ENCODE data around the gene ANAPC10. TPM values are rescaled to one million over a fixed set of nuclear protein-coding genes. Genes with fewer than 3 reads are reported as not detected.

Gene ANAPC10
- total and polyA plus RNA-seq, 2 of the 4 experiments (the other 2 are of a cell fraction), result 17.1 to 22.4 TPM

- CTCF ChIA-PET, result interaction anchor here (0.7 kb wide), 1 partner anchor 676 kb away, joined by 3 read pairs; no protein-coding TSS in a partner anchor
- Histone ChIP-seq H3K27ac (ENCODE audit: insufficient read depth, low read length) (no peak overlapping the region), H3K14ac (replicated peaks; ENCODE audit: low read depth, low read length) (no peak overlapping the region), H3K23ac (ENCODE audit: low read depth, low read length) (no peak overlapping the region), H2BK120ac (ENCODE audit: low read depth, low read length) (no peak overlapping the region), H3K4me3 (ENCODE audit: insufficient read depth, low read depth, low read length) (no peak overlapping the region), H2AFZ (replicated peaks; ENCODE audit: low read length, poor library complexity) (no peak overlapping the region), H3K4me2 (ENCODE audit: low read depth, low read length) (no peak overlapping the region), H3K36me3 (ENCODE audit: control insufficient read depth, insufficient read depth, low read length) (no peaks in the 10 kb centered on the region), H3K9ac (ENCODE audit: low read depth, low read length) (no peak overlapping the region), H4K5ac (ENCODE audit: low read depth, low read length) (no peak overlapping the region), H3K4ac (ENCODE audit: low read depth, low read length) (no peak overlapping the region), H4K91ac (ENCODE audit: insufficient read depth, low read depth, low read length) (no peak overlapping the region), H2BK5ac (ENCODE audit: low read depth, low read length, poor library complexity, severe bottlenecking) (no peak overlapping the region), H3K56ac (ENCODE audit: extremely low read depth, insufficient read depth, low read length) (no peak overlapping the region), H3K27me3 (ENCODE audit: control insufficient read depth, insufficient read depth, low read length) (no peaks in the 10 kb centered on the region), H3K18ac (ENCODE audit: low read depth, low read length) (no peak overlapping the region), H4K8ac (ENCODE audit: low read depth in 2 of 2, low read length in 2 of 2) (no peak overlapping the region), H2BK20ac (ENCODE audit: low read depth, low read length) (no peak overlapping the region), H2BK15ac (ENCODE audit: low read depth, low read length) (no peak overlapping the region), H3K79me1 (ENCODE audit: low read depth in 1 of 2, low read length in 2 of 2) (no peaks in the 10 kb centered on the region), H4K20me1 (ENCODE audit: insufficient read depth, low read length) (no peaks in the 10 kb centered on the region), H3K4me1 (ENCODE audit: control insufficient read depth, insufficient read depth, low read length) (no peaks in the 10 kb centered on the region), H2AK5ac (ENCODE audit: low read depth, low read length) (no peak overlapping the region), H2AK9ac (replicated peaks; ENCODE audit: low read depth, low read length, poor library complexity) (no peak overlapping the region), H3K9me3 (ENCODE audit: control insufficient read depth, insufficient read depth, low read length) (no peaks in the 10 kb centered on the region), H3K9me1 (ENCODE audit: insufficient read depth, low read length) (no peaks in the 10 kb centered on the region)
- POLR2A ChIA-PET (ENCODE audit: unreplicated experiment), result no interaction called here
- no peak for DNase-seq
- no peak for TF ChIP-seq MAZ (IDR thresholded peaks at IDR 0.05; ENCODE audit: borderline replicate concordance, low read depth, low read length)
- no peak for TF ChIP-seq NFE2L2 (IDR thresholded peaks at IDR 0.05; ENCODE audit: low read depth, low read length)
- no peak for TF ChIP-seq MXI1 (IDR thresholded peaks at IDR 0.05; ENCODE audit: borderline replicate concordance, low read depth, low read length)
- no peak for TF ChIP-seq CTCF (conservative IDR thresholded peaks at IDR 0.05; ENCODE audit: low read depth, low read length)
- TF ChIP-seq ELK1 (IDR thresholded peaks at IDR 0.05; ENCODE audit: borderline replicate concordance, low read depth, low read length), result no peak
- TF ChIP-seq MAFK (IDR thresholded peaks at IDR 0.05; ENCODE audit: low read depth, low read length), result no peak
- no peak for TF ChIP-seq RCOR1 (IDR thresholded peaks at IDR 0.05; ENCODE audit: insufficient replicate concordance, low read length)
- TF ChIP-seq CEBPB (IDR thresholded peaks at IDR 0.05; ENCODE audit: low read depth, low read length), result no peak
- in situ Hi-C loops (cut with MboI; ENCODE audit: low sequenced_read_pairs), result no loop called here
- dilution Hi-C loops (cut with HindIII; ENCODE audit: low sequenced_read_pairs, unreplicated experiment), result no loop called here
- intact Hi-C loops (cut with micrococcal nuclease), result no loop called here
- BruUV-seq (replicated peaks), result no TSS peak
- WGBS, 2 experiments (ENCODE audit: extremely low coverage in 2 of 2, insufficient read length in 1 of 2), result no CpG with 5 or more reads among the region's 2 CpGs
- ATAC-seq (ENCODE audit: low read depth), result no peak
These were observed 128.2 kb downstream of the ANAPC10 start for GRCh38 chr4:144969821-144970220.

Measured in IMR-90 (cell line).